Neural cell (in vitro differentiated cells): Measurements from ENCODE around the gene UBA1. TPM values are rescaled to one million over a fixed set of nuclear protein-coding genes. Genes with fewer than 3 reads are reported as not detected.

Experiments
- H2AFZ ChIP-seq: fragments of 200-600, 300-800 bp; sonication (generic), shearing (Covaris generic); 2 replicates; pipeline ENCODE4 v1.6.0; 2014; ENCODE audit warnings: low read depth, mild to moderate bottlenecking, antibody characterized with exemption, low read length, moderate library complexity
- H3F3A ChIP-seq: fragments of 200-600 bp; shearing (Covaris generic); 2 replicates; pipeline ENCODE4 v1.6.1; 2016; ENCODE audit warnings: mild to moderate bottlenecking, moderate library complexity, mixed read lengths, antibody characterized with exemption, low read length; ENCODE audit not compliant: insufficient read depth, poor library complexity, severe bottlenecking
- H3K27ac ChIP-seq: fragments of 200-600, 300-800 bp; sonication (generic), shearing (Covaris generic); 2 replicates; pipeline ENCODE4 v1.5.1; 2014; ENCODE audit warnings: mild to moderate bottlenecking, low read length, moderate library complexity
- H3K27me3 ChIP-seq: fragments of 300-800, 200-600 bp; sonication (generic), shearing (Covaris generic); 2 replicates; pipeline ENCODE4 v1.6.0; 2014; ENCODE audit warnings: mild to moderate bottlenecking, low read depth, low read length, moderate library complexity; ENCODE audit not compliant: insufficient read depth
- H3K36me3 ChIP-seq: fragments of 300-800, 200-600 bp; sonication (generic), shearing (Covaris generic); 2 replicates; pipeline ENCODE4 v1.5.1; 2014; ENCODE audit warnings: mild to moderate bottlenecking, antibody characterized with exemption, low read length, moderate library complexity; ENCODE audit not compliant: insufficient read depth
- H3K4me2 ChIP-seq: fragments of 300-800, 200-600 bp; sonication (generic), shearing (Covaris generic); 2 replicates; pipeline ENCODE4 v1.6.0; 2014; ENCODE audit warnings: mild to moderate bottlenecking, low read length
- H3K4me3 ChIP-seq: fragments of 300-800, 200-600 bp; sonication (generic), shearing (Covaris generic); 2 replicates; pipeline ENCODE4 v1.5.1; 2014; ENCODE audit warnings: mild to moderate bottlenecking, low read length, moderate library complexity
- H3K79me2 ChIP-seq: fragments of 200-600 bp; shearing (Covaris generic); replicated peaks from 2 replicates; pipeline ENCODE4 v1.6.0; 2014; ENCODE audit warnings: mild to moderate bottlenecking, low read length, moderate library complexity; ENCODE audit not compliant: insufficient read depth
- H3K9ac ChIP-seq: fragments of 300-800, 200-600 bp; sonication (generic), shearing (Covaris generic); 2 replicates; pipeline ENCODE4 v1.6.1; 2016; ENCODE audit warnings: mild to moderate bottlenecking, low read length, mixed read lengths
- H3K9me2 ChIP-seq: fragments of 200-600 bp; shearing (Covaris generic); 2 replicates; pipeline ENCODE4 v1.6.1; 2016; ENCODE audit warnings: mild to moderate bottlenecking, low read length, mixed read lengths; ENCODE audit not compliant: insufficient read depth
- H3K9me3 ChIP-seq: fragments of 200-600, 300-800 bp; sonication (generic), shearing (Covaris generic); 2 replicates; pipeline ENCODE4 v1.6.1; 2016; ENCODE audit warnings: mild to moderate bottlenecking, mixed run types, low read length, moderate library complexity, mixed read lengths
- H4K20me1 ChIP-seq: fragments of 200-600 bp; shearing (Covaris generic); 2 replicates; pipeline ENCODE4 v1.6.1; 2016; ENCODE audit warnings: mild to moderate bottlenecking, mixed run types; ENCODE audit not compliant: insufficient read depth
- EP300 ChIP-seq: fragments of 450-650 bp; conservative IDR thresholded peaks from 2 replicates; pipeline ENCODE4 v1.6.1; 2014; ENCODE audit warnings: antibody characterized with exemption, mild to moderate bottlenecking, moderate library complexity; ENCODE audit not compliant: poor library complexity, severe bottlenecking
- EZH2 ChIP-seq: fragments of 200-600, 300-800 bp; shearing (Covaris generic), sonication (generic); IDR thresholded peaks from 2 replicates; pipeline ENCODE4 v1.6.1; 2014; ENCODE audit warnings: antibody characterized with exemption, low read length, borderline replicate concordance, mild to moderate bottlenecking; ENCODE audit not compliant: insufficient read depth, poor library complexity, severe bottlenecking
- MXI1 ChIP-seq: fragments of 450-650 bp; conservative IDR thresholded peaks from 2 replicates; pipeline ENCODE4 v1.6.1; 2014; ENCODE audit warnings: antibody characterized with exemption, mild to moderate bottlenecking; ENCODE audit not compliant: poor library complexity, severe bottlenecking
- POLR2AphosphoS5 ChIP-seq: IDR thresholded peaks from 2 replicates; pipeline ENCODE4 v1.6.1; 2012
- RAD21 ChIP-seq: fragments of 450-650 bp; conservative IDR thresholded peaks from 2 replicates; pipeline ENCODE4 v1.6.1; 2014; ENCODE audit warnings: antibody characterized with exemption, mild to moderate bottlenecking, moderate library complexity
- REST ChIP-seq: IDR thresholded peaks from 2 replicates; pipeline ENCODE4 v1.6.1; 2012; ENCODE audit warnings: borderline replicate concordance
- SMC3 ChIP-seq: fragments of 450-650 bp; conservative IDR thresholded peaks from 2 replicates; pipeline ENCODE4 v1.6.1; 2014; ENCODE audit warnings: antibody characterized with exemption, mild to moderate bottlenecking, moderate library complexity; ENCODE audit not compliant: poor library complexity
- TAF1 ChIP-seq: IDR thresholded peaks from 2 replicates; pipeline ENCODE4 v1.6.1; 2012; ENCODE audit warnings: low read depth
- polyA plus RNA-seq: library from polyadenylated mRNA; depleted of rRNA; stranded (reverse); fragments of >200 nt; gene quantifications from 2 replicates; pipeline ENCODE4 v1.2.3, GENCODE V29; 2014

UBA1 gene
- polyA plus RNA-seq, 1 donor from 2014 or later, result 132 TPM

GRCh38 chrX:47172549-47172948 is 21.1 kb upstream of the UBA1 start:
- H3K79me2 ChIP-seq, result no peaks in the 10 kb centered on the region
- no peak overlapping the region for H3K4me3 ChIP-seq
- H3K27me3 ChIP-seq, result no peaks in the 10 kb centered on the region
- no peak overlapping the region for H3K9ac ChIP-seq
- no peaks in the 10 kb centered on the region for H3F3A ChIP-seq
- no peaks in the 10 kb centered on the region for H4K20me1 ChIP-seq
- no peak overlapping the region for H3K27ac ChIP-seq
- H3K4me2 ChIP-seq, result no peak overlapping the region
- TF ChIP-seq SMC3 (no peak), MXI1 (no peak), EZH2 (no peak)
- H3K9me3 ChIP-seq, result no peaks in the 10 kb centered on the region
- H3K36me3 ChIP-seq, result no peaks in the 10 kb centered on the region
- no peaks in the 10 kb centered on the region for H3K9me2 ChIP-seq
- no peak overlapping the region for H2AFZ ChIP-seq

GRCh38 chrX:47172971-47173792 is 20.4 kb upstream of the UBA1 start:
- Histone ChIP-seq H3K27ac (no peak overlapping the region), H3K9me2 (no peaks in the 10 kb centered on the region), H3K9me3 (no peaks in the 10 kb centered on the region), H3K36me3 (no peaks in the 10 kb centered on the region), H3K79me2 (no peaks in the 10 kb centered on the region), H4K20me1 (no peaks in the 10 kb centered on the region), H3F3A (no peaks in the 10 kb centered on the region), H3K9ac (no peak overlapping the region), H2AFZ (no peak overlapping the region), H3K4me2 (no peak overlapping the region), H3K4me3 (no peak overlapping the region), H3K27me3 (no peaks in the 10 kb centered on the region)
- no peak for TF ChIP-seq EP300
- no peak for TF ChIP-seq TAF1

- TF ChIP-seq POLR2AphosphoS5 (no peak), REST (no peak), RAD21 (no peak), TAF1 (no peak)
- Histone ChIP-seq H4K20me1 (no peaks in the 10 kb centered on the region), H2AFZ (no peak overlapping the region), H3K9me3 (no peaks in the 10 kb centered on the region), H3K79me2 (no peaks in the 10 kb centered on the region), H3K27me3 (no peaks in the 10 kb centered on the region), H3F3A (no peaks in the 10 kb centered on the region), H3K27ac (no peak overlapping the region), H3K36me3 (no peaks in the 10 kb centered on the region), H3K9ac (no peak overlapping the region), H3K4me2 (no peak overlapping the region), H3K4me3 (no peak overlapping the region), H3K9me2 (no peaks in the 10 kb centered on the region)
Measured at GRCh38 chrX:47174376-47174775, 19.3 kb upstream of the UBA1 start.
